Activated naive CD8-positive, alpha-beta T cell treated with anti-CD3 and anti-CD28 coated beads, Interleukin-2, amount 10 ng/mL, durations not matched to agents 7 days and 5 days (primary cell): ENCODE measurements around the gene BANF2. TPM values are rescaled to one million over a fixed set of nuclear protein-coding genes. Genes with fewer than 3 reads are reported as not detected.
"Not testable (repeated sequence)": the region's sequence is repeated elsewhere in the genome, so short reads cannot be mapped to it uniquely, and the experiment has no call there.

ENCODE experiments used
- ATAC-seq: fragments of 150-1000 bp; cut with Tn5 transposase; one replicate; pipeline ENCODE4 v1.10.0; 2021; ENCODE audit warnings: low read depth, moderate library complexity
- POLR2A ChIA-PET: fragments of 350-600 bp; sonication (Branson Sonifier 250); formaldehyde crosslinking; loops from one replicate; lab custom pipeline; 2021; ENCODE audit warnings: antibody characterized with exemption; lab: Charles Lee
- DNase-seq: peaks from one replicate; pipeline ENCODE4 v3.0.0; 2021
- H3K27ac Mint-ChIP-seq: one replicate; pipeline ENCODE4 v1.8.0; 2022; ENCODE audit warnings: mild to moderate bottlenecking, mixed read lengths
- H3K27me3 Mint-ChIP-seq: one replicate; pipeline ENCODE4 v1.8.0; 2022; ENCODE audit warnings: mild to moderate bottlenecking, moderate library complexity, mixed read lengths
- H3K36me3 Mint-ChIP-seq: one replicate; pipeline ENCODE4 v1.8.0; 2021; ENCODE audit warnings: mild to moderate bottlenecking, mixed read lengths
- H3K4me1 Mint-ChIP-seq: one replicate; pipeline ENCODE4 v1.8.0; 2021; ENCODE audit warnings: mixed read lengths
- H3K4me3 Mint-ChIP-seq: one replicate; pipeline ENCODE4 v1.8.0; 2022; ENCODE audit warnings: mild to moderate bottlenecking, moderate library complexity, mixed read lengths
- H3K9me3 Mint-ChIP-seq: one replicate; pipeline ENCODE4 v1.8.0; 2021; ENCODE audit warnings: mixed read lengths
- total RNA-seq, 2 experiments: library from RNA; stranded (reverse); gene quantifications; one replicate each; pipeline ENCODE4 v1.2.3, GENCODE V29; 2021

The BANF2 gene
- total RNA-seq, 2 experiments from 2014 or later: not detected

DNA sequence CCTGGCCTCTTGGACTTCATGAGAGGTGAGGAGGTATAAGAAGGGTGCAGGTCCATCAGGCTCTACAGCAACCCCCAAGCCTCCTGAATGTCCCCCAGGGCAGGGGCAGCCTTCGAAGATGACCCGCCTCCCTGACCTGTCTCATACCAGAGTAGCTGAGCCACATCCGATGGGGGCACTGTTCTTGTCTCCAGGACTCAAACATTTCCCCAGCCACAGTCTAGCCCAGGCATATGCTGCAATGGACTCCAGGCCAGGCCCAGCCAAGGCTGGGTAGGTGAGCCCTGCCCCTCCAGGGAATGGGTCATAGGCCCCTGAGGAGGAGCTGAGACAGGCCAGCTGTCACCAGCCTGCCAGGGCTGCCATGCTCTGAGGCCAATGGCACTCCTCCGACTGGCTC is 65.3 kb downstream of the BANF2 start:
- DNase-seq (no peak), ATAC-seq (no peak)
- Mint-ChIP-seq H3K27me3 (no peaks in the 10 kb centered on the region), H3K4me1 (no peaks in the 10 kb centered on the region), H3K4me3 (no peak overlapping the region), H3K9me3 (no peaks in the 10 kb centered on the region), H3K36me3 (no peaks in the 10 kb centered on the region), H3K27ac (no peak overlapping the region)
- POLR2A ChIA-PET: no interaction called here

DNA sequence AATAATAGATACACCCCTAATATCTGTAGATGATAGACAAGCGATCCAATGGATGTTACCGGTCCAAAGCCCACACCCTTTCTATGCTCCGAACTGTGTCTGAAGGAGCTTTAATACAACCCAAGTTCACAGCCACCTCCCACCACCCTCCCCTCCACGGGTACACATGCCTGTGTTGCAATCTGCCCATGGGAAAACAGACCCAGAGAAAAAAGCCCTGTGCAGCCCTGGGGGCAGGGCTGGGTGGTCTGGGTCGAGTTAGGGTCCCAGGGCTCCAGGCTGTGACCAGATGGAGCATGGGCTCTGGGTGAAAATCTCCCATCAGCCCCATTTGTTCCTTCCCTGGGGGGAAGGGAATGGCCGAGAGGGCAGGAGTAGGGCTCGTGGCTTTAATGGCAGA is 65.8 kb downstream of the BANF2 start:
- no peak for DNase-seq
- H3K4me1 Mint-ChIP-seq: no peaks in the 10 kb centered on the region
- POLR2A ChIA-PET: no interaction called here
- no peaks in the 10 kb centered on the region for H3K27me3 Mint-ChIP-seq
- H3K27ac Mint-ChIP-seq: no peak overlapping the region
- H3K9me3 Mint-ChIP-seq: no peaks in the 10 kb centered on the region
- H3K36me3 Mint-ChIP-seq: no peaks in the 10 kb centered on the region
- no peak overlapping the region for H3K4me3 Mint-ChIP-seq
- ATAC-seq: no peak

DNA sequence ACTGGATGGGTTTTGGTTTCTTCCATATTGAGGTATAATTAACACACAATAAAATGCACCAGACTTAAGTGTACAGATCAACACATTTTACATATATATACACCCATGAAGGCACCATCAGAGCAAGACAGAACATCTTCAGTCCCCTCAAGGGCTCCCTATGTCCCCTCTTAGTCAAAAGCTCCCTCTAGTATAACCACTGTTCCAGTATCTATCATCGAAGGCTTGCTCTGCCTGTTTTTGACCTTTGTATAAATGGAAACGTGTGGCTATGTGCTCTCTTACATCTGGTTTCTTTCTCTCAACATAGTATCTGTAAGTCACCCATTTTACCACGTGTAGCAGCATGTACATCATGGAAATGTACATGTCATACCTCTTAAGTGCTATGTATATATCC is 66.5 kb downstream of the BANF2 start:
- POLR2A ChIA-PET: no interaction called here

DNA sequence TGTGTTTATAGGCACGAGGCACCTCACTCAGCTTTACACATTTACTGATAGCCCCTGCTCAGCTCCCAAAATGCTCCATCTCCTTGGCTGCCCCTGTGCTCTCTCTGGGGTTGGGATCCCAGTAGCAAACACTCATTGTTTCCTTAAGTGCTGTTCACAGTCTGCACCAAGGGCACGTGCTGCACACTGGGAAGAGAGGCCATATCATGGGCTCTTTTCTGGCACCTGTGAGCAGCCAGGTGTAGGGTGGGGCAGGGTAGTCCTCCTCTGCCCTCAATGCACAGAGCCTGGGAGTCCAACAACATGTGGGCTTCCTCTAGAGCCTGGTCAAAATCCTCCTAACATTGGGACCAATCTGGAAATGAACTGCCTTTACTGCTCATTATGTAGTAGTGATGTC is 67.9 kb downstream of the BANF2 start:
- no peak overlapping the region for H3K27ac Mint-ChIP-seq
- DNase-seq: no peak
- POLR2A ChIA-PET: no interaction called here
- peaks cover 2% of the 10 kb centered on the region for H3K27me3 Mint-ChIP-seq
- H3K36me3 Mint-ChIP-seq: no peaks in the 10 kb centered on the region
- H3K4me1 Mint-ChIP-seq: no peaks in the 10 kb centered on the region
- no peaks in the 10 kb centered on the region for H3K9me3 Mint-ChIP-seq
- ATAC-seq: no peak
- no peak overlapping the region for H3K4me3 Mint-ChIP-seq

More for the DNA sequence above, 66.5 kb downstream of the BANF2 start:
- Mint-ChIP-seq H3K27ac (no peak overlapping the region), H3K9me3 (no peaks in the 10 kb centered on the region), H3K27me3 (no peaks in the 10 kb centered on the region), H3K4me3 (no peak overlapping the region), H3K36me3 (no peaks in the 10 kb centered on the region), H3K4me1 (no peaks in the 10 kb centered on the region)
- ATAC-seq (no peak), DNase-seq (no peak)

DNA sequence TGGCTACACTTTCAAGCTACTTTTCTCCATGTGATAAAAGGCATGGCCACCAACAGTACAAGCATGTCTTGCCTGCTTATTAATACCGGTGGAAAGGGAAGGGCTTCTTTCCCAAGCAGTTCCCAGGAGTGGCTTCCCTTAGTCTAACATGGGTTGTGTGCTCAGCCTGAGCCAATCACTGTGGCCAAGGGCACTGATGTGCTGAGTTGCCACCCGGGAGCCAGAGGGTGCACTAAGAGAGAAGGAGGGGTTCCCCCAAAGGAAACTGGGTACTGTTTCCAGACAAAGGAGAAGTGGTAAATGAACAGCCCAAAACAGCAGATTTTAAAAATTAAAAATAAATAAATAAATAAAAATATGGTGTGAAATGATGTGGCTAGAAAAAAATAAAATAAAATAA is 68.5 kb downstream of the BANF2 start:
- H3K36me3 Mint-ChIP-seq: no peaks in the 10 kb centered on the region

DNA sequence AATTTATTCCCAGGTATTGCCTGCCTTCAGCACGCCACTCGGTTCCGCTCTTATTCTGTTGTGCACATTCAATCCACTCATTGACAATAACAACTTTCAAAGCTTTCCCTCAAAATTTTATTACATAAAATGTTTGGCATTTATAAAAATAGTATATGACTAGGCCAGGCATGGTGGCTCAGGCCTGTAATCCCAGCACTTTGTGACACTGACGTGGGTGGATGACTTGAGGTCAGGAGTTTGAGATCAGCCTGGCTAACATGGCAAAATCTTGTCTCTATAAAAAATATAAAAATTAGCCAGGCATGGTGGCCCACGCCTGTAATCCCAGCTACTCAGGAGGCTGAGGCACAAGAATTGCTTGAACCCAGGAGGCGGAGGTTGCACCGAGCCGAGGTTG is 70.0 kb downstream of the BANF2 start:
- ATAC-seq, H3K4me1 Mint-ChIP-seq, H3K27me3 Mint-ChIP-seq, H3K36me3 Mint-ChIP-seq, H3K27ac Mint-ChIP-seq, H3K9me3 Mint-ChIP-seq, DNase-seq, H3K4me3 Mint-ChIP-seq, POLR2A ChIA-PET: not testable (repeated sequence)

More for the DNA sequence above, 68.5 kb downstream of the BANF2 start:
- H3K4me1 Mint-ChIP-seq: no peaks in the 10 kb centered on the region
- H3K27me3 Mint-ChIP-seq: peaks cover 2% of the 10 kb centered on the region
- DNase-seq (no peak), ATAC-seq (no peak)
- H3K9me3 Mint-ChIP-seq: no peaks in the 10 kb centered on the region
- no peak overlapping the region for H3K27ac Mint-ChIP-seq
- H3K4me3 Mint-ChIP-seq: no peak overlapping the region
- POLR2A ChIA-PET: no interaction called here

DNA sequence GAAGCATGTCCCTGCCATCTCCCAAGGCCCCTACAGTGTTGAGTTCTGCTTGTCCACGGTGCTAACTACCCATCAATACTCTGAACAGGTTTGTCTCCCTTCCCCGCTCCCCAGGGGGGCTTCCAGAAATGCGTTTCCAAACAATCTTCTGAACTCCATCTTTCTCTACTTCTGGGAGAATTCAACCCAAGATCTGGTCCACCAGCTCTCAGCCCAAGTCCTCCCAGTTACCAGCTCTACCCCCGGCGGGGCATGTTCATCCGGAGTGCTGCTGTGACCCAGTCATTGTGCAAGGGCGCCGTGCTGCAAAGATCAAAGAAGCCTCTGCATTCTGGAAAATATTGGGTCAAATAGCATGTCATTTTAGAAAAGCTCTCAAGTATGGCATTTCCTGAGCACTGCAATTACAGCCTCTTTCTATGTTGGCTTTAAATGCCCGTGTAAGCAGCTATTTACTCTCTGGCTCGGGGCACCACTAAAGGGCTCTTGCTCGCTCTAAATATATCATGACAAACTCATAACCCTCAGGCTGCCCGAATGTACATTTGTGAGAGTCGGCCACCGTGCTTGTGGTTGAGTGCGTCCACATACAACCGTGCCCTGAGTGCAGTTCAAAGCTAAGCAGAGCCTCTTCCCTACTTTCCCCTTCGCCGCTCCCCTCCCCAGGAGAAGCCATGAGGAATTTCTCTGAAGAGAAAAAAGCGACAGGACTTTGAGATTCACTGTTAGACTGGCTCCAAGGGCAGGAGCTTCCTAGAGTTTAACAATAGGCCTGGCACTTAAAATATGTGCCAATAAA is 71.6 kb downstream of the BANF2 start:
- peaks cover 2% of the 10 kb centered on the region for H3K27me3 Mint-ChIP-seq
- no peak for ATAC-seq
- H3K4me1 Mint-ChIP-seq: no peaks in the 10 kb centered on the region
- H3K36me3 Mint-ChIP-seq: no peaks in the 10 kb centered on the region
- no peak overlapping the region for H3K27ac Mint-ChIP-seq
- no peak overlapping the region for H3K4me3 Mint-ChIP-seq
- DNase-seq: no peak
- POLR2A ChIA-PET: interaction anchor here (0.5 kb wide), 1 partner anchor 19 kb away, joined by 3 read pairs; no protein-coding TSS in a partner anchor
- H3K9me3 Mint-ChIP-seq: no peaks in the 10 kb centered on the region

DNA sequence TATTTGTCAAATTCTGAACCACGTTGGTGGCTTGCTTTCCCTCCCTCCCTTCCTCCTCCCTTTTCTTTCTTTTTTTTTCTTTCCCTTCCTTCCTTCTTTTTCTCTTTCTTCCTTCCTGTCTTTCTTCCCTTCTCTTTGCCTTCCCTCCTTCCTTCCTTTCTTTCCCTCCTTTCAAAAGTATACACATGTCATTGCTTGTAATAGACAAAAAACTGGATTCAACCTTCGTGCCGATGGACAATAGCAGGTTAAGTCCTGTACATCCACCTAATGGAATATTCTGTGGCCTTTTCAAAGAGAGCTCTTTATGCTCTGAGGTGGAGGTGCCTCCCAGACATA is 72.2 kb downstream of the BANF2 start:
- no peak overlapping the region for H3K27ac Mint-ChIP-seq
- no peaks in the 10 kb centered on the region for H3K4me1 Mint-ChIP-seq
- H3K4me3 Mint-ChIP-seq: no peak overlapping the region
- POLR2A ChIA-PET: no interaction called here
- ATAC-seq (no peak), DNase-seq (no peak)
- no peaks in the 10 kb centered on the region for H3K36me3 Mint-ChIP-seq
- no peaks in the 10 kb centered on the region for H3K9me3 Mint-ChIP-seq
- peaks cover 2% of the 10 kb centered on the region for H3K27me3 Mint-ChIP-seq

DNA sequence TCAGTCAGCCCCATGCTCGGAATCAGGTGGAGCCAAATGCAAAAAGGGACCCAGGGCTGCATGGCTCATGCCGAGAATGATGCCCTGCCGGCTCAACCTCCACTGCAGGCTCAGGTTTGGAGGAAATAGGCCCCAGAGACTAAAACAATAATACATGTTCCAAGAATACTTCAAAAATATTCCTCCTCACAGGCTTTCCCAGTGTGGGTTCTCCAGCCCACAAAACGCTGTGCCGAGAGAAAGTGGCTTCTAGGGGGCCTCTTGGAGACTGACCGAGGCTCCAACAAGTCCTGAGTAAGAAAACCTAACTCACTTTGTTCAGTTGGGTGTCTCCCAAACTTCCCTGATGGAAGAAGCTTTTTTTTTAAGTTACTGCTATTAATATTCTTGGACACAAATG is 73.9 kb downstream of the BANF2 start:
- Mint-ChIP-seq H3K9me3 (peaks cover 4% of the 10 kb centered on the region), H3K4me1 (no peaks in the 10 kb centered on the region), H3K36me3 (no peaks in the 10 kb centered on the region), H3K4me3 (no peak overlapping the region), H3K27ac (no peak overlapping the region), H3K27me3 (peaks cover 2% of the 10 kb centered on the region)
- ATAC-seq: no peak
- no peak for DNase-seq
- POLR2A ChIA-PET: no interaction called here

DNA sequence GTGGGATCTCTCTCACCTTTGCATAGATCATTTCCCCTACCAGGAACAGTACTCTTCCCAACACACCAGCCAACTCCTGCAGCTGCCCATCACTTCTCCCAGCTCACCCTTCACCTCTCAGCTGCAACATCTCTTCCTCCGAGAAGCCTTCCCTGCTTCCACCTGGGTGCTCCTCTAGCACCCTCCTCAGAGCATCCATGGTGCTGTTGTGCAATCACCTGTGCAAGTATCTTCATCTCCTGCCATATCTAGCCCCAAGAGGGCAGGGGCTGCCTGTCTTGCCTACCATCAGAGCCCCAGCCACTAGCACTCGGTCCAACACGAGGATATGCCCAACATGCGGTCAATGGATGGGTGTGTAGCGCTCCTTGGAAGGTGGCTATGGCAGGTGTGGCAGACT is 75.8 kb downstream of the BANF2 start:
- no peak overlapping the region for H3K4me3 Mint-ChIP-seq
- ATAC-seq: no peak
- DNase-seq: no peak
- POLR2A ChIA-PET: no interaction called here
- no peaks in the 10 kb centered on the region for H3K4me1 Mint-ChIP-seq
- peaks cover 2% of the 10 kb centered on the region for H3K27me3 Mint-ChIP-seq
- H3K9me3 Mint-ChIP-seq: peaks cover 6% of the 10 kb centered on the region
- no peak overlapping the region for H3K27ac Mint-ChIP-seq
- H3K36me3 Mint-ChIP-seq: no peaks in the 10 kb centered on the region

DNA sequence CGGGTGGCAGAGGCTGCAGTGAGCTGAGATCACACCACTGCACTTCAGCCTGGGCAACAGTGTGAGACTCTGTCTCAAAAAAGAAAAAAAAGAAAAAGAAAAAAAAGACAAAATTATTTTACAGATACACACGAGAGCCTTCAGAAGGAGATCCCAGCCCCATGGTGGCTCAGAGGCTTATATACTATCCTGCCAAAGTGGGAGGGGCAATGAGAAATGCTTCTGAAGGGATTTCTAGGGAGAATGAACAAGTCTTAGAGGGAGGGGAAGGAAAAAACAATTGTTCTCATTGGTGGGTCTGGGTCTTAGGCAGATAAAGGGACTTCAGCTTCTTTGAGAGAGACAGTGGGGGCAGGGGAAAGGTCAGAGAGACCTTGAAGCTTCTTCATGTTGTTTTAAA is 76.8 kb downstream of the BANF2 start:
- no peaks in the 10 kb centered on the region for H3K36me3 Mint-ChIP-seq
- H3K9me3 Mint-ChIP-seq: peaks cover 6% of the 10 kb centered on the region
- DNase-seq (no peak), ATAC-seq (no peak)
- peaks cover 2% of the 10 kb centered on the region for H3K27me3 Mint-ChIP-seq
- POLR2A ChIA-PET: no interaction called here
- no peak overlapping the region for H3K4me3 Mint-ChIP-seq
- H3K27ac Mint-ChIP-seq: no peak overlapping the region
- H3K4me1 Mint-ChIP-seq: no peaks in the 10 kb centered on the region

DNA sequence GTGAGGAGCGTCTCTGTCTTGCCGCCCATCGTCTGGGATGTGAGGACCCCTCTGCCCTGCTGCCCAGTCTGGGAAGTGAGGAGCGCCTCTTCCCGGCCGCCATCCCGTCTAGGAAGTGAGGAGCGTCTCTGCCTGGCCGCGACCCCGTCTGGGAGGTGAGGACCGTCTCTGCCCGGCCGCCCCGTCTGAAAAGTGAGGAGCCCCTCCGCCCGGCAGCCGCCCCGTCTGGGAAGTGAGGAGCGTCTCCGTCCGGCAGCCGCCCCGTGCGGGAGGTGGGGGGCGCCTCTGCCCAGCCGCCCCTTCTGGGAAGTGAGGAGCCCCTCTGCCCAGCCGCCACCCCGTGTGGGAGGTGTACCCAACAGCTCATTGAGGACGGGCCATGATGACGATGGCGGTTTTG is 79.2 kb downstream of the BANF2 start:
- H3K9me3 Mint-ChIP-seq, H3K27me3 Mint-ChIP-seq, H3K4me1 Mint-ChIP-seq, ATAC-seq, H3K27ac Mint-ChIP-seq, DNase-seq, POLR2A ChIA-PET, H3K36me3 Mint-ChIP-seq, H3K4me3 Mint-ChIP-seq: not testable (repeated sequence)

DNA sequence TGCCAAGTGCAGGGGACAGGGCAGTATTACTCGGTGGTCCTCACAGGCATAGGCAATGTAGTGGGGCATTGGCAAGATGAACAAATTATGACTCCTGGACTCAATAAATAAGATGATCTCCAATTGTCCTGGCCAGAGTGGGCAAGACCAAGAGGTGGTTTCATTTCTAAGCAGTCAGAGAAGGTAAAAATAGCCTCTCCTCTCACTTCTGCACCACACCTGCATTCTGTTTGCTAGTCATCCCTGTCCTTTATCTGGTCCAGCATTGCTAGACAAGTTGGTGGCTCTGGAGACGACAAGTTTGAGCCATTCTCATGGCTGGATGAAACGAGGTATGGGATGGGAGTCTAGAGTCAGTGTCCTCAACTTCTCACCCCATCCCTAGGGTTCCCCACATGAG is 83.0 kb downstream of the BANF2 start:
- Mint-ChIP-seq H3K4me3 (no peak overlapping the region), H3K9me3 (peaks cover 6% of the 10 kb centered on the region), H3K4me1 (peaks cover 2% of the 10 kb centered on the region), H3K27me3 (peaks cover 16% of the 10 kb centered on the region), H3K36me3 (no peaks in the 10 kb centered on the region), H3K27ac (no peak overlapping the region)
- DNase-seq (no peak), ATAC-seq (no peak)
- POLR2A ChIA-PET: no interaction called here

DNA sequence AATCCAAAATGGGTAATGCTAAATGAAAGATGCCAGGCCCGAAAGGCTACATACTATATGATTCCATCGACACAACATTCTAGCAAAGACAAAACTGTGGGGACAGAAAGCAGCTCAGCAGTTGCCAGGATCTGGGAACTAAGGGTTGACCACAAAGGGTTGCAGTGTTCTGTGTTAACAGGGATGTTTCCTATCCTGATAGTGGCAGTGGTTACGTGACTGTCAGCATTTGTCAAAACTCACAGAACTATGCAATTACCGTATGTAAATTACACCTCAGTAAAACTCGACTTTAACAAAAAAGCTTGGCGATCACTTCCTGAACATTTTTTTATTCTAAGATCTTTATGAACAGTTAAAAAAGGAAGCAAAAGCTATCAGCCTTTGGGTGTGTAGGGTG is 83.9 kb downstream of the BANF2 start:
- Mint-ChIP-seq H3K4me1 (peaks cover 2% of the 10 kb centered on the region), H3K36me3 (no peaks in the 10 kb centered on the region), H3K9me3 (peaks cover 3% of the 10 kb centered on the region), H3K27me3 (peaks cover 18% of the 10 kb centered on the region), H3K4me3 (no peak overlapping the region), H3K27ac (no peak overlapping the region)
- POLR2A ChIA-PET: no interaction called here
- no peak for DNase-seq
- ATAC-seq: no peak
